Heart left ventricle (tissue), 16 donors: ENCODE measurements around the gene LPO. TPM values are rescaled to one million over a fixed set of nuclear protein-coding genes. Genes with fewer than 3 reads are reported as not detected.
A peak's percentile ranks its signal among the peaks of the same experiment; 100 is the strongest.

Source experiments
- ATAC-seq, 4 donors: fragments of 200-7000 bp; cut with Tn5 transposase; one replicate each; pipeline ENCODE4 v1.9.1; 2020 to 2022; ENCODE audit warnings: moderate library complexity in 4 of 4, mild to moderate bottlenecking in 3 of 4, moderate number of reproducible peaks in 1 of 4
- DNase-seq, 5 donors: peaks; one replicate each; pipeline ENCODE4 v3.0.0-alpha.2; 2020
- H3K27ac ChIP-seq, 12 donors: fragments of 200-600 bp; sonication (generic) in 4 of 12; one replicate each; pipeline versions ENCODE4 v1.5.0 to v1.8.0; 2016 to 2022; ENCODE audit warnings: mild to moderate bottlenecking in 2 of 12
- H3K27me3 ChIP-seq, 9 donors: fragments of 200-600 bp; sonication (generic) in 2 of 9; one replicate each; pipeline versions ENCODE4 v1.5.1 to v1.8.0; 2016 to 2022; ENCODE audit warnings: mild to moderate bottlenecking in 3 of 9
- H3K36me3 ChIP-seq, 9 donors: fragments of 200-600 bp; sonication (generic) in 2 of 9; one replicate each; pipeline versions ENCODE4 v1.5.0 to v1.8.0; 2018 to 2022; ENCODE audit warnings: mild to moderate bottlenecking in 2 of 9
- H3K4me1 ChIP-seq, 12 donors: fragments of 200-600 bp; sonication (generic) in 4 of 12; one replicate each; pipeline versions ENCODE4 v1.5.0 to v1.8.0; 2016 to 2022; ENCODE audit warnings: mild to moderate bottlenecking in 3 of 12
- H3K4me3 ChIP-seq, 12 donors: fragments of 200-600 bp; sonication (generic) in 4 of 12; one replicate each; pipeline versions ENCODE4 v1.5.0 to v1.8.0; 2017 to 2022; ENCODE audit warnings: mild to moderate bottlenecking in 9 of 12, moderate library complexity in 4 of 12
- H3K9me3 ChIP-seq, 12 donors: fragments of 200-600 bp; sonication (generic) in 4 of 12; one replicate each; pipeline versions ENCODE4 v1.5.0 to v1.8.0; 2016 to 2022; ENCODE audit warnings: mild to moderate bottlenecking in 1 of 12
- POLR2A ChIP-seq, 2 donors: fragments of 450-650 bp; IDR thresholded peaks; one replicate each; pipeline ENCODE4 v1.6.1; 2017; ENCODE audit warnings: antibody characterized with exemption in 2 of 2, mild to moderate bottlenecking in 2 of 2, moderate library complexity in 2 of 2
- WGBS, 4 donors: extraction: QIAGEN DNeasy Blood & Tissue Kit in 2 of 4; methylation state at CpG; one replicate each; pipeline versions ENCODE4 v1.1.5 to v1.1.7; 2013 to 2018; 5-methylcytosine and 5-hydroxymethylcytosine counted together
- intact Hi-C, 10 donors: fragments of 100-400 bp; cut with DNase I; formaldehyde crosslinking; loops; one replicate each; pipeline versions ENCODE4 v1.11.1 to v1.14.2; 2022
- polyA plus RNA-seq, 2 donors: library from polyadenylated mRNA; stranded (reverse); fragments of 200-250 nt; gene quantifications; one replicate each; pipeline ENCODE4 v1.2.3, GENCODE V29; 2013
- total RNA-seq, 9 donors: library from RNA; depleted of rRNA in 2 of 9; stranded (reverse); fragments of >200 nt in 2 of 9; fragmentation: NEBNext Ultra II Directional in 3 of 9; extraction: Animal tissue kit (Norgen Biotek cat#: 25700) in 3 of 9; gene quantifications; one replicate each; pipeline versions ENCODE4 v1.1.0 to v1.2.4, GENCODE V29; 2016 to 2023
- TF ChIP-seq, protein P1 (sequence below), 12 donors: fragments of 200-600 bp; sonication (generic) in 4 of 12; IDR thresholded peaks; one replicate each; pipeline versions ENCODE4 v1.5.0 to v1.8.0; 2018 to 2022; ENCODE audit warnings: antibody characterized with exemption in 12 of 12, mild to moderate bottlenecking in 5 of 12
- donor health status: ischemic (EF 13 %, LVEDD 7.1; RV severe dilation, severe dysfunction).
- donor health status: healthy with polysubstance abuse.
- donor health status: DM: no; HTN: yes; CAD: no.
- donor health status: DM: no; HTN: no; CAD: no.
- donor health status: ischemic (EF 25% LVEDD 6.9; RV normal size, moderate dysfunction).
- donor health status: ischemic (EF 25% LVEDD 5.7; RV mildly dilated, moderate dysfunction).
- donor health status: healthy.
- donor health status: DM: yes; HTN: yes; CAD: no.
- donor health status: ischemic (EF 35%, LVEDD 5.7; RV mildly dilated, moderate dysfunction).
- donor health status: nonischemic (EF 11% LVEDD 7.7; RV severe dilation, severe dysfunction).
- donor health status: DM: yes; HTN: yes; CAD: no.
- donor health status: PGD.
- donor health status: ischemic (EF 29% LVEDD 5.4; RV normal size, mild dysfunction).
- donor health status: nonischemic (EF 23%, LVEDD 6.1; RV moderate dilation, normal function).

LPO gene
- total and polyA plus RNA-seq, 11 donors = not detected

DNA sequence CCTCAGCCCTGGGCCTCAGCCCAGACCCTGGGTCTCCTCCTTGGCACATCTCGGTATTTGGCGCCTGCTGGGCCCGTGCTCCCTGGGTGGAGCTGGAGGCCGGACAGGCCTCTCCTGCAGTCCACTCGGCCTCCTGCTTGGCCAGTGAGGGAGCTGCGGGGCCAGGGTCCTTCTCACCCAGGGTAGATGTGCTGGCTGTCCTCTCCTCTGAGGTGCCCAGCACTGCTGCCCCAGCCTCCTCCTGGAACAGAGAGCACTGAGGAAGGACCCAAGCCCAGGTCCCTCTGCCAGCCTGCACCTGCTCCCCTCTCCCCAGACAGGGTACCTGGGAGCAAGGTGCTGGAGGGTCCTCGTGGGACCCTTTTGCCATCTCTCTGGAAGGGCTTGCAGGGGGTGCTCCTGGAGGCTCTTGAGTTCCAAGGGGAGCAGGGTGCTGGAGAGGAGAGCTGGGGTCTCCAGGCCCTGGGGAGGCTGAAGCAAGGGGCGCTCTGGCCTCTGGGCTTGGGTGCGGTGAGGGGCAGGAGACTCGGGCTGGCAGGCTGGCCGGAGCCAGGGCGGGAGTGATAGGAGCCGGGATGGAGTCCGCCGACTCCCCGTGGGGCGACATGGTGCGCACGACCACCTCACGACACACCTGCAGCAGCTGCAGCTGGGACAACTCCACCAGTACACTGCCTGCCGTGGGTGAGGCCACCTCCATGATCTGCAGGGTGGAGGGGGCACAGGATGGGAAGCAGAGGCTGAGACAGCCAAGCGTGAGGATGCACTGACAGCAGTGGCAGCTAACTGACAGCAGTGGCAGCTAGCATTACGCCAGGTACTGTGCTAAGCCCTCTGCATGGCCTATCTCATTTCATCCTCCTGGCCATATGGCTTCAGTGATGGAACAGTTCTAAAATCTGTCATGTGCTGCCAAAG, 72.4 kb downstream of the LPO start:
- 88 to 92% (median 90%) methylated on average over 16 to 23 of the region's 23 CpGs for WGBS, 4 donors
- no peaks in the 10 kb centered on the region for H3K36me3 ChIP-seq
- intact Hi-C loops = loop anchor here in 2 of 10 donors (10.0 kb wide), 3 partner anchors 64 to 134 kb away; partner anchors contain the start of gene RNF43 (in 2 of the 2)

DNA sequence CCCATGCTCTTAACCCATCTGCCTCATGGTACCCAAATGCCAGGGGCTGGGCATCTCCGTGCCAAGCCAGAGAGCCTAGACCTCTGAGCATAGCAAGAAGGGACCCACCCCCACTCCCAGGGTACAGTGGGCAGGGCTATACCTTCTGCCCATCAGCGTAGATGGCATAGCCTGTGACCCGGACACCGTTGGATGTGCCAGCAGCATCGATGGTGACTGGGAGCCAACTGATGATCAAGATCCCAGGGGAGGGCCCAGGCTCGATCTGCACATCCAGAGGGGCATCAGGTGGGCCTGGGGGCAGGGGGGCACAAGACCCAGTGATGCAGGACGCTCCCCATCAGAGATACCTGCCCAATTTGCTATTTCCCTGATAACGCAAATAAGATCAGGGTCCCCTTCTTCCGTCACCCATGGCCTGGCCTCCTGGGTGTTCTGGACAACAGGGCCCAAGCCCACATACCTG, 73.1 kb downstream of the LPO start:
- no peaks in the 10 kb centered on the region for H3K27me3 ChIP-seq
- intact Hi-C loops = loop anchor here in 2 of 10 donors (10.0 kb wide), 3 partner anchors 63 to 133 kb away; partner anchors contain the start of gene RNF43 (in 2 of the 2)
- no peaks in the 10 kb centered on the region for H3K9me3 ChIP-seq
- H3K36me3 ChIP-seq = no peaks in the 10 kb centered on the region
- ATAC-seq = no peak
- WGBS, 4 donors = 89 to 95% (median 92%) methylated on average over 3 to 9 of the region's 9 CpGs
- DNase-seq = peak in 2 of 5 donors; percentile 12 to 19
- H3K4me3 ChIP-seq = no peak overlapping the region
- H3K4me1 ChIP-seq = no peaks in the 10 kb centered on the region
- TF ChIP-seq, protein P1, sequence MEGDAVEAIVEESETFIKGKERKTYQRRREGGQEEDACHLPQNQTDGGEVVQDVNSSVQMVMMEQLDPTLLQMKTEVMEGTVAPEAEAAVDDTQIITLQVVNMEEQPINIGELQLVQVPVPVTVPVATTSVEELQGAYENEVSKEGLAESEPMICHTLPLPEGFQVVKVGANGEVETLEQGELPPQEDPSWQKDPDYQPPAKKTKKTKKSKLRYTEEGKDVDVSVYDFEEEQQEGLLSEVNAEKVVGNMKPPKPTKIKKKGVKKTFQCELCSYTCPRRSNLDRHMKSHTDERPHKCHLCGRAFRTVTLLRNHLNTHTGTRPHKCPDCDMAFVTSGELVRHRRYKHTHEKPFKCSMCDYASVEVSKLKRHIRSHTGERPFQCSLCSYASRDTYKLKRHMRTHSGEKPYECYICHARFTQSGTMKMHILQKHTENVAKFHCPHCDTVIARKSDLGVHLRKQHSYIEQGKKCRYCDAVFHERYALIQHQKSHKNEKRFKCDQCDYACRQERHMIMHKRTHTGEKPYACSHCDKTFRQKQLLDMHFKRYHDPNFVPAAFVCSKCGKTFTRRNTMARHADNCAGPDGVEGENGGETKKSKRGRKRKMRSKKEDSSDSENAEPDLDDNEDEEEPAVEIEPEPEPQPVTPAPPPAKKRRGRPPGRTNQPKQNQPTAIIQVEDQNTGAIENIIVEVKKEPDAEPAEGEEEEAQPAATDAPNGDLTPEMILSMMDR (IDR thresholded peaks at IDR 0.05) = no peak
- no peak for TF ChIP-seq POLR2A (IDR thresholded peaks at IDR 0.05)
- no peak overlapping the region for H3K27ac ChIP-seq

More for the DNA sequence above, 72.4 kb downstream of the LPO start:
- Histone ChIP-seq H3K27ac (no peak overlapping the region), H3K4me1 (no peaks in the 10 kb centered on the region), H3K27me3 (no peaks in the 10 kb centered on the region), H3K9me3 (no peaks in the 10 kb centered on the region), H3K4me3 (no peak overlapping the region)
- DNase-seq (peak in 2 of 5 donors; percentile 5 to 13), ATAC-seq (no peak)
- no peak for TF ChIP-seq POLR2A (IDR thresholded peaks at IDR 0.05)
- TF ChIP-seq, protein P1 (IDR thresholded peaks at IDR 0.05) = no peak

DNA sequence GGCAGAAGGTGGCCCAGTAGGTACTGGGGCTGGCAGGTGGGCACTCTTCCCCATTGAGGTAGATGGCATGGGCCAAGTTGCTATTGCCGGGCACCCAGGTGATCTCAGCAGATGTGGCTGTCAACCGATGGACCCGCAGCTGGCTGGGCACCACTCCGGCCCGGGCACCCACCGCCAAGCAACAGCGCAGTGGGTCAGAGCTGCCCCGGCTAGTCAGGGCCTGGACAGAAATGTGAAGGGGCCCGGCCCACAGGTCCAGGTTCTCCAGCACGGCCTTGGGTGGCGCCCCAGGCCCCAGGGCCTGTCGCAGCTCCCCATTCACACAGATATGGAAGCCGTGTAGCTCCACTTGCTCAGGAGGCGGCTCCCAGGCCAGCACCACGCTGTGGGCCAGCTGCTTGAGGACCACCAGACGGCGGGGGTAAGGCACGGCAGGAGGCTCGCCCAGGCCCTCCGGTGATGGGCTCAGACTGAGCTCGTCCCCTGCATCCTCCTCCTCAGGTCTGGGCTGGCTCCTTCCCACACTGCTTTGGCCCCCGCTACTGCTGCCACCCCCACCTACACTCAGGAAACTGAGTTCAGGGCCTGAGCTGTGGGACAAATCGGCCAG, 73.7 kb downstream of the LPO start:
- DNase-seq (peak in 2 of 5 donors; percentile 16 to 18), ATAC-seq (no peak)
- Histone ChIP-seq H3K9me3 (no peaks in the 10 kb centered on the region), H3K27me3 (no peaks in the 10 kb centered on the region), H3K27ac (no peak overlapping the region), H3K36me3 (no peaks in the 10 kb centered on the region), H3K4me3 (no peak overlapping the region), H3K4me1 (no peaks in the 10 kb centered on the region)
- WGBS, 4 donors = 82 to 89% (median 87%) methylated on average over 14 to 23 of the region's 23 CpGs
- TF ChIP-seq, protein P1 (IDR thresholded peaks at IDR 0.05) = no peak
- no peak for TF ChIP-seq POLR2A (IDR thresholded peaks at IDR 0.05)
- intact Hi-C loops = loop anchor here in 2 of 10 donors (10.0 kb wide), 3 partner anchors 63 to 133 kb away; partner anchors contain the start of gene RNF43 (in 2 of the 2)

DNA sequence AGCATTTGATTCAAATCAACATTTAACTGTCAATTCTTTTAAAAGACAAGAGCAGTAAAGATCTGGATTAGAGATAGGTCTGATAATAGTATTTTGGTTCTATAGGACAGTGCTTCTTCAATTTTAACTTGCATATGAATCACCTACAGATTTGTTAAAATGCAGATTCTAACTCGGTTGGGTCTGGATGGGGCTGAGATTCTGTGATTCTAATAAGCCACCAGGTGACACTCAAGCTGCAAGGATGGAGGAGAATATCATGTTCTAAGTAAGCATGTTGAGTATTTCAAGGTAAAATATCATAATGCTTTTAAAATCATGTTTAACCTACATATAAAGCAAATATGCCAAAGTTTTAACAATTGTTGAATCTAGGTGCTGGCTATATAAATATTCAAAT, 74.4 kb downstream of the LPO start:
- no peak overlapping the region for H3K27ac ChIP-seq
- no peak for ATAC-seq
- H3K27me3 ChIP-seq = no peaks in the 10 kb centered on the region
- H3K4me1 ChIP-seq = peaks cover 0 to 3% (median 0%) of the 10 kb centered on the region in 12 donors
- H3K9me3 ChIP-seq = no peaks in the 10 kb centered on the region
- DNase-seq = no peak
- no peaks in the 10 kb centered on the region for H3K36me3 ChIP-seq
- intact Hi-C loops = loop anchor here in 2 of 10 donors (10.0 kb wide), 3 partner anchors 62 to 132 kb away; partner anchors contain the start of gene RNF43 (in 2 of the 2)
- TF ChIP-seq POLR2A (IDR thresholded peaks at IDR 0.05) = no peak
- TF ChIP-seq, protein P1 (IDR thresholded peaks at IDR 0.05) = no peak
- WGBS, 4 donors = 36 to 59% (median 50%) methylated on average over 1 of the region's 1 CpG
- no peak overlapping the region for H3K4me3 ChIP-seq
